HepG2 (cell line): ENCODE results near the gene ALG9. TPM values are rescaled to one million over a fixed set of nuclear protein-coding genes. Genes with fewer than 3 reads are reported as not detected.

ENCODE experiments used
- PAWR ChIP-seq: sonication (generic); formaldehyde crosslinking; IDR thresholded peaks from 2 replicates; pipeline ENCODE4 v1.4.0; 2020; ENCODE audit warnings: missing genetic modification reagents, mild to moderate bottlenecking, borderline replicate concordance
- TAF1 ChIP-seq: sonication (generic); formaldehyde crosslinking; IDR thresholded peaks from 2 replicates; pipeline ENCODE4 v1.4.0; 2020; ENCODE audit warnings: missing genetic modification reagents
- TAF15 ChIP-seq: fragments of 200-400 bp; formaldehyde crosslinking; IDR thresholded peaks from one replicate; pipeline ENCODE4 v1.6.1; 2018; ENCODE audit warnings: mild to moderate bottlenecking, low read depth, low read length; ENCODE audit not compliant: poor library complexity, severe bottlenecking
- ZNF3 ChIP-seq: IDR thresholded peaks from 2 replicates; pipeline ENCODE4 v1.7.0; 2017; ENCODE audit warnings: inconsistent platforms
- polyA plus RNA-seq, 8 experiments: library from polyadenylated mRNA; depleted of rRNA in 3 of 8; stranded (reverse) in 7 of 8; unstranded in 1 of 8; fragments of >200 nt; fragmentation: Illumina TruSeq in 4 of 8; extraction: Trizol in 4 of 8; gene quantifications; 2 replicates each; pipeline versions ENCODE4 v1.2.1 to v1.2.3, GENCODE V29; 2011 to 2016; ENCODE audit warnings: low read depth in 4 of 8, missing spikeins in 1 of 8, mixed read lengths in 1 of 8; ENCODE audit not compliant: insufficient read depth in 1 of 8
- total RNA-seq, 5 experiments: library from RNA; depleted of rRNA; stranded (reverse); fragments of >200 nt; fragmentation: Illumina TruSeq; extraction: Trizol; gene quantifications; 2 replicates each; pipeline ENCODE4 v1.2.3, GENCODE V29; 2016; ENCODE audit warnings: low read depth in 1 of 5
- TF ChIP-seq, protein P1 (sequence below): sonication (generic); formaldehyde crosslinking; IDR thresholded peaks from 2 replicates; pipeline ENCODE4 v1.5.0; 2020; ENCODE audit warnings: mild to moderate bottlenecking, missing genetic modification reagents, borderline replicate concordance
- TF ChIP-seq, protein P2 (sequence below): fragments of 450-650 bp; IDR thresholded peaks from 2 replicates; pipeline ENCODE4 v1.6.1; 2016
- TF ChIP-seq, protein P3 (sequence below): sonication (generic); formaldehyde crosslinking; IDR thresholded peaks from 2 replicates; pipeline ENCODE4 v1.4.0; 2020; ENCODE audit warnings: missing genetic modification reagents
- TF ChIP-seq, protein P4 (sequence below): sonication (generic); formaldehyde crosslinking; IDR thresholded peaks from 2 replicates; pipeline ENCODE4 v1.4.0; 2020; ENCODE audit warnings: missing genetic modification reagents, borderline replicate concordance
- TF ChIP-seq, protein P5 (sequence below): sonication (generic); formaldehyde crosslinking; IDR thresholded peaks from 2 replicates; pipeline ENCODE4 v1.5.1; 2020; ENCODE audit warnings: mild to moderate bottlenecking, missing genetic modification reagents

Gene ALG9
- total and polyA plus RNA-seq, 2 of the 13 experiments (the other 11 are each of a cell fraction or from before 2014, with no cell fraction given), result 39.4 to 40.6 TPM

DNA sequence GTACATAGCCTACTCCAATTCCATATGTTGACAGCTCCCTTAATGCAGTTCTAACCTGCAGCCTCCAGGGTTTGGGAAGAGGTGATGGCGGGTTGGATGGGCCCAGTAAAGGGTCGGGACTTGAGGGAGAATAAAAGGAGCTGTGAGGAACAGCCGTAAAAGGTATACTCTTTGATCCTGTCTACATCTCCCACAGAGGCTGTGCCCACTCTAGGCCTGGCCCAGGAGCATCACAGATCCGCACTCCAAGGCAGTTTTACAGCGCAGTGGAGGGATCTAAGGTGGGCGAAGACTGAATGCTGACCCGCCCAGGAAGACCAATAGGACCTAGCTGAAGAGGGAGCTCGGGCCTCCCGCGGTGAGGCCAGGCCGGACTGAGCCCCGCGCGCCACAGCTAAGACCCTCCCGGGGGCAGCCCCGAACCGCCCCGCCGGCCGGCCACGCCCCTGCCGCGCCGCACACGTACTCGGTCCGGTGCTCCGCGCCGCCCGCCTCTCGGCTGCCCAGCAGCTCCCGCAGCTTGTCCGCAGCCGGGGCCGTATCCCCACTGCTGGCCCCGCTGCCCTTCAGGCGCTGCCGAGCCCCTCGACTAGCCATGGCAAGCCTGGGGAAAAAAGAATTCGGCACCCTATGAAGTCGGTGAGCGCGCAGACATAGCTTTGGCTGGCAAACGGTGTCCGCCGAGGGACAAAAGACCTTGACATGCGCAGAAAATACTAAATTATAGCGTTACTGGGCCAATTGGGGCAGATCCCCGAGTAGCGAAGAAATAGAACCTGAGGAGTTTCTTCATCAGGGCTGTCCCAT lies at the start of gene ALG9 (continued):
- TF ChIP-seq, protein P1, sequence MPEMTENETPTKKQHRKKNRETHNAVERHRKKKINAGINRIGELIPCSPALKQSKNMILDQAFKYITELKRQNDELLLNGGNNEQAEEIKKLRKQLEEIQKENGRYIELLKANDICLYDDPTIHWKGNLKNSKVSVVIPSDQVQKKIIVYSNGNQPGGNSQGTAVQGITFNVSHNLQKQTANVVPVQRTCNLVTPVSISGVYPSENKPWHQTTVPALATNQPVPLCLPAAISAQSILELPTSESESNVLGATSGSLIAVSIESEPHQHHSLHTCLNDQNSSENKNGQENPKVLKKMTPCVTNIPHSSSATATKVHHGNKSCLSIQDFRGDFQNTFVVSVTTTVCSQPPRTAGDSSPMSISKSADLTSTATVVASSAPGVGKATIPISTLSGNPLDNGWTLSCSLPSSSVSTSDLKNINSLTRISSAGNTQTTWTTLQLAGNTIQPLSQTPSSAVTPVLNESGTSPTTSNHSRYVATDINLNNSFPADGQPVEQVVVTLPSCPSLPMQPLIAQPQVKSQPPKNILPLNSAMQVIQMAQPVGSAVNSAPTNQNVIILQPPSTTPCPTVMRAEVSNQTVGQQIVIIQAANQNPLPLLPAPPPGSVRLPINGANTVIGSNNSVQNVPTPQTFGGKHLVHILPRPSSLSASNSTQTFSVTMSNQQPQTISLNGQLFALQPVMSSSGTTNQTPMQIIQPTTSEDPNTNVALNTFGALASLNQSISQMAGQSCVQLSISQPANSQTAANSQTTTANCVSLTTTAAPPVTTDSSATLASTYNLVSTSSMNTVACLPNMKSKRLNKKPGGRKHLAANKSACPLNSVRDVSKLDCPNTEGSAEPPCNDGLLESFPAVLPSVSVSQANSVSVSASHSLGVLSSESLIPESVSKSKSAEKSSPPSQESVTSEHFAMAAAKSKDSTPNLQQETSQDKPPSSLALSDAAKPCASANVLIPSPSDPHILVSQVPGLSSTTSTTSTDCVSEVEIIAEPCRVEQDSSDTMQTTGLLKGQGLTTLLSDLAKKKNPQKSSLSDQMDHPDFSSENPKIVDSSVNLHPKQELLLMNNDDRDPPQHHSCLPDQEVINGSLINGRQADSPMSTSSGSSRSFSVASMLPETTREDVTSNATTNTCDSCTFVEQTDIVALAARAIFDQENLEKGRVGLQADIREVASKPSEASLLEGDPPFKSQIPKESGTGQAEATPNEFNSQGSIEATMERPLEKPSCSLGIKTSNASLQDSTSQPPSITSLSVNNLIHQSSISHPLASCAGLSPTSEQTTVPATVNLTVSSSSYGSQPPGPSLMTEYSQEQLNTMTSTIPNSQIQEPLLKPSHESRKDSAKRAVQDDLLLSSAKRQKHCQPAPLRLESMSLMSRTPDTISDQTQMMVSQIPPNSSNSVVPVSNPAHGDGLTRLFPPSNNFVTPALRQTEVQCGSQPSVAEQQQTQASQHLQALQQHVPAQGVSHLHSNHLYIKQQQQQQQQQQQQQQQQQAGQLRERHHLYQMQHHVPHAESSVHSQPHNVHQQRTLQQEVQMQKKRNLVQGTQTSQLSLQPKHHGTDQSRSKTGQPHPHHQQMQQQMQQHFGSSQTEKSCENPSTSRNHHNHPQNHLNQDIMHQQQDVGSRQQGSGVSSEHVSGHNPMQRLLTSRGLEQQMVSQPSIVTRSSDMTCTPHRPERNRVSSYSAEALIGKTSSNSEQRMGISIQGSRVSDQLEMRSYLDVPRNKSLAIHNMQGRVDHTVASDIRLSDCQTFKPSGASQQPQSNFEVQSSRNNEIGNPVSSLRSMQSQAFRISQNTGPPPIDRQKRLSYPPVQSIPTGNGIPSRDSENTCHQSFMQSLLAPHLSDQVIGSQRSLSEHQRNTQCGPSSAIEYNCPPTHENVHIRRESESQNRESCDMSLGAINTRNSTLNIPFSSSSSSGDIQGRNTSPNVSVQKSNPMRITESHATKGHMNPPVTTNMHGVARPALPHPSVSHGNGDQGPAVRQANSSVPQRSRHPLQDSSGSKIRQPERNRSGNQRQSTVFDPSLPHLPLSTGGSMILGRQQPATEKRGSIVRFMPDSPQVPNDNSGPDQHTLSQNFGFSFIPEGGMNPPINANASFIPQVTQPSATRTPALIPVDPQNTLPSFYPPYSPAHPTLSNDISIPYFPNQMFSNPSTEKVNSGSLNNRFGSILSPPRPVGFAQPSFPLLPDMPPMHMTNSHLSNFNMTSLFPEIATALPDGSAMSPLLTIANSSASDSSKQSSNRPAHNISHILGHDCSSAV (CRISPR knock-in tag), result no peak
- TF ChIP-seq TAF1 (peak; percentile 78), PAWR (CRISPR knock-in tag) (no peak), TAF15 (no peak), ZNF3 (no peak)
- TF ChIP-seq, protein P2, sequence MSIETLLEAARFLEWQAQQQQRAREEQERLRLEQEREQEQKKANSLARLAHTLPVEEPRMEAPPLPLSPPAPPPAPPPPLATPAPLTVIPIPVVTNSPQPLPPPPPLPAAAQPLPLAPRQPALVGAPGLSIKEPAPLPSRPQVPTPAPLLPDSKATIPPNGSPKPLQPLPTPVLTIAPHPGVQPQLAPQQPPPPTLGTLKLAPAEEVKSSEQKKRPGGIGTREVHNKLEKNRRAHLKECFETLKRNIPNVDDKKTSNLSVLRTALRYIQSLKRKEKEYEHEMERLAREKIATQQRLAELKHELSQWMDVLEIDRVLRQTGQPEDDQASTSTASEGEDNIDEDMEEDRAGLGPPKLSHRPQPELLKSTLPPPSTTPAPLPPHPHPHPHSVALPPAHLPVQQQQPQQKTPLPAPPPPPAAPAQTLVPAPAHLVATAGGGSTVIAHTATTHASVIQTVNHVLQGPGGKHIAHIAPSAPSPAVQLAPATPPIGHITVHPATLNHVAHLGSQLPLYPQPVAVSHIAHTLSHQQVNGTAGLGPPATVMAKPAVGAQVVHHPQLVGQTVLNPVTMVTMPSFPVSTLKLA, result no peak
- TF ChIP-seq, protein P3, sequence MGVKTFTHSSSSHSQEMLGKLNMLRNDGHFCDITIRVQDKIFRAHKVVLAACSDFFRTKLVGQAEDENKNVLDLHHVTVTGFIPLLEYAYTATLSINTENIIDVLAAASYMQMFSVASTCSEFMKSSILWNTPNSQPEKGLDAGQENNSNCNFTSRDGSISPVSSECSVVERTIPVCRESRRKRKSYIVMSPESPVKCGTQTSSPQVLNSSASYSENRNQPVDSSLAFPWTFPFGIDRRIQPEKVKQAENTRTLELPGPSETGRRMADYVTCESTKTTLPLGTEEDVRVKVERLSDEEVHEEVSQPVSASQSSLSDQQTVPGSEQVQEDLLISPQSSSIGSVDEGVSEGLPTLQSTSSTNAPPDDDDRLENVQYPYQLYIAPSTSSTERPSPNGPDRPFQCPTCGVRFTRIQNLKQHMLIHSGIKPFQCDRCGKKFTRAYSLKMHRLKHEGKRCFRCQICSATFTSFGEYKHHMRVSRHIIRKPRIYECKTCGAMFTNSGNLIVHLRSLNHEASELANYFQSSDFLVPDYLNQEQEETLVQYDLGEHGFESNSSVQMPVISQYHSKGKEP (CRISPR knock-in tag), result 0 out of 2 replicates have a peak, but pooled peaks have one; percentile 12
- TF ChIP-seq, protein P4, sequence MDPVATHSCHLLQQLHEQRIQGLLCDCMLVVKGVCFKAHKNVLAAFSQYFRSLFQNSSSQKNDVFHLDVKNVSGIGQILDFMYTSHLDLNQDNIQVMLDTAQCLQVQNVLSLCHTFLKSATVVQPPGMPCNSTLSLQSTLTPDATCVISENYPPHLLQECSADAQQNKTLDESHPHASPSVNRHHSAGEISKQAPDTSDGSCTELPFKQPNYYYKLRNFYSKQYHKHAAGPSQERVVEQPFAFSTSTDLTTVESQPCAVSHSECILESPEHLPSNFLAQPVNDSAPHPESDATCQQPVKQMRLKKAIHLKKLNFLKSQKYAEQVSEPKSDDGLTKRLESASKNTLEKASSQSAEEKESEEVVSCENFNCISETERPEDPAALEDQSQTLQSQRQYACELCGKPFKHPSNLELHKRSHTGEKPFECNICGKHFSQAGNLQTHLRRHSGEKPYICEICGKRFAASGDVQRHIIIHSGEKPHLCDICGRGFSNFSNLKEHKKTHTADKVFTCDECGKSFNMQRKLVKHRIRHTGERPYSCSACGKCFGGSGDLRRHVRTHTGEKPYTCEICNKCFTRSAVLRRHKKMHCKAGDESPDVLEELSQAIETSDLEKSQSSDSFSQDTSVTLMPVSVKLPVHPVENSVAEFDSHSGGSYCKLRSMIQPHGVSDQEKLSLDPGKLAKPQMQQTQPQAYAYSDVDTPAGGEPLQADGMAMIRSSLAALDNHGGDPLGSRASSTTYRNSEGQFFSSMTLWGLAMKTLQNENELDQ (CRISPR knock-in tag), result no peak
- TF ChIP-seq, protein P5, sequence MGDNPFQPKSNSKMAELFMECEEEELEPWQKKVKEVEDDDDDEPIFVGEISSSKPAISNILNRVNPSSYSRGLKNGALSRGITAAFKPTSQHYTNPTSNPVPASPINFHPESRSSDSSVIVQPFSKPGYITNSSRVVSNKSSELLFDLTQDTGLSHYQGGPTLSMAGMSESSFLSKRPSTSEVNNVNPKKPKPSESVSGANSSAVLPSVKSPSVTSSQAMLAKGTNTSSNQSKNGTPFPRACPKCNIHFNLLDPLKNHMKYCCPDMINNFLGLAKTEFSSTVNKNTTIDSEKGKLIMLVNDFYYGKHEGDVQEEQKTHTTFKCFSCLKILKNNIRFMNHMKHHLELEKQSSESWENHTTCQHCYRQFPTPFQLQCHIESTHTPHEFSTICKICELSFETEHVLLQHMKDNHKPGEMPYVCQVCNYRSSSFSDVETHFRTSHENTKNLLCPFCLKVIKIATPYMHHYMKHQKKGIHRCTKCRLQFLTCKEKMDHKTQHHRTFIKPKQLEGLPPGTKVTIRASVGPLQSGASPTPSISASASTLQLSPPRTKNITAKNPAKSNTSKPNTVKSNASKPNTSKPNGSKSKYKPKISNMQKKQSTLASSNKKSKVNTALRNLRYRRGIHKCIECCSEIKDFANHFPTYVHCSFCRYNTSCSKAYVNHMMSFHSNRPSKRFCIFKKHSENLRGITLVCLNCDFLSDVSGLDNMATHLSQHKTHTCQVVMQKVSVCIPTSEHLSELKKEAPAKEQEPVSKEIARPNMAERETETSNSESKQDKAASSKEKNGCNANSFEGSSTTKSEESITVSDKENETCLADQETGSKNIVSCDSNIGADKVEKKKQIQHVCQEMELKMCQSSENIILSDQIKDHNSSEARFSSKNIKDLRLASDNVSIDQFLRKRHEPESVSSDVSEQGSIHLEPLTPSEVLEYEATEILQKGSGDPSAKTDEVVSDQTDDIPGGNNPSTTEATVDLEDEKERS (CRISPR knock-in tag), result peak; percentile 56; the same call in 1 of the 2 replicates
